Natural killer cell (primary cell): Measurements from ENCODE around the gene SCAF4. TPM values are rescaled to one million over a fixed set of nuclear protein-coding genes. Genes with fewer than 3 reads are reported as not detected.

Source experiments
- ATAC-seq, 3 donors: fragments of 150-1000 bp in 2 of 3; fragments of 200-7000 bp in 1 of 3; cut with Tn5 transposase; 1 replicate in 1 of 3; 2 replicates in 2 of 3; pipeline ENCODE4 v1.10.0; 2021; ENCODE audit warnings: mild to moderate bottlenecking in 2 of 3, moderate library complexity in 2 of 3
- DNase-seq, 2 donors: peaks; one replicate each; pipeline versions ENCODE4 v3.0.0 to v3.0.0-alpha.2; 2013 to 2021; ENCODE audit warnings: mixed read lengths in 1 of 2
- H3K27ac ChIP-seq: one replicate; pipeline ENCODE4 v1.5.1; 2013; ENCODE audit warnings: mild to moderate bottlenecking, low read length
- H3K27me3 ChIP-seq: one replicate; pipeline ENCODE4 v1.6.1; 2013; ENCODE audit warnings: low read length; ENCODE audit not compliant: control insufficient read depth, insufficient read depth
- H3K36me3 ChIP-seq: one replicate; pipeline ENCODE4 v1.6.1; 2013; ENCODE audit warnings: low read length; ENCODE audit not compliant: control insufficient read depth, insufficient read depth
- H3K4me1 ChIP-seq: one replicate; pipeline ENCODE4 v1.6.1; 2013; ENCODE audit warnings: low read length; ENCODE audit not compliant: control insufficient read depth, insufficient read depth
- H3K4me3 ChIP-seq: one replicate; pipeline ENCODE4 v1.5.1; 2013; ENCODE audit warnings: low read length
- H3K9me3 ChIP-seq: one replicate; pipeline ENCODE4 v1.6.1; 2013; ENCODE audit warnings: low read length; ENCODE audit not compliant: control insufficient read depth, insufficient read depth
- H3K27ac Mint-ChIP-seq, 2 donors: one replicate each; pipeline ENCODE4 v1.8.0; 2022; ENCODE audit warnings: mild to moderate bottlenecking in 2 of 2, mixed read lengths in 2 of 2, moderate library complexity in 1 of 2
- H3K27me3 Mint-ChIP-seq, 2 donors: one replicate each; pipeline ENCODE4 v1.8.0; 2022; ENCODE audit warnings: low read depth in 2 of 2, mixed read lengths in 2 of 2
- H3K36me3 Mint-ChIP-seq: one replicate; pipeline ENCODE4 v1.8.0; 2022; ENCODE audit warnings: mixed read lengths
- H3K4me1 Mint-ChIP-seq, 2 donors: one replicate each; pipeline ENCODE4 v1.8.0; 2022; ENCODE audit warnings: mixed read lengths in 2 of 2
- H3K4me3 Mint-ChIP-seq: one replicate; pipeline ENCODE4 v1.8.0; 2022; ENCODE audit warnings: mild to moderate bottlenecking, moderate library complexity, mixed read lengths
- H3K9me3 Mint-ChIP-seq, 2 donors: one replicate each; pipeline ENCODE4 v1.8.0; 2022; ENCODE audit warnings: mixed read lengths in 2 of 2
- CTCF ChIP-seq: fragments of 200-600 bp; IDR thresholded peaks from one replicate; pipeline ENCODE4 v1.8.0; 2022; ENCODE audit warnings: antibody characterized with exemption
- WGBS: methylation state at CpG from one replicate; pipeline ENCODE4 v1.1.7; 2013; ENCODE audit warnings: missing lambda C conversion rate; ENCODE audit not compliant: insufficient coverage; 5-methylcytosine and 5-hydroxymethylcytosine counted together
- intact Hi-C: fragments of 100-400 bp; cut with micrococcal nuclease; formaldehyde crosslinking; loops from one replicate; pipeline ENCODE4 v1.14.2; 2022
- total RNA-seq, 4 donors: library from RNA; stranded (reverse); fragments of 120-200 nt in 1 of 4; gene quantifications; one replicate each; pipeline versions ENCODE4 v1.2.3 to v1.2.4, GENCODE V29; 2013 to 2022

SCAF4 gene
- total RNA-seq, 3 donors from 2014 or later (not counting 1 experiment from before 2014, with no cell fraction given): 93.2 to 109 (median 101) TPM

- TF ChIP-seq CTCF: no peak
- Mint-ChIP-seq H3K9me3 (no peaks in the 10 kb centered on the region), H3K27me3 (no peaks in the 10 kb centered on the region), H3K36me3 (peaks cover 6% of the 10 kb centered on the region), H3K27ac (no peak overlapping the region), H3K4me3 (no peak overlapping the region), H3K4me1 (peaks cover 17 to 20% of the 10 kb centered on the region in 2 donors)
- 100% methylated on average over 1 of the region's 6 CpGs for WGBS
- Histone ChIP-seq H3K4me1 (peaks cover 3% of the 10 kb centered on the region), H3K27ac (no peak overlapping the region), H3K9me3 (no peaks in the 10 kb centered on the region), H3K4me3 (no peak overlapping the region), H3K27me3 (no peaks in the 10 kb centered on the region), H3K36me3 (peaks cover 44% of the 10 kb centered on the region)
- DNase-seq (no peak), ATAC-seq (no peak)
- intact Hi-C loops: no loop called here
Measured at GRCh38 chr21:31670070-31670469, 61.8 kb downstream of the SCAF4 start.

DNA sequence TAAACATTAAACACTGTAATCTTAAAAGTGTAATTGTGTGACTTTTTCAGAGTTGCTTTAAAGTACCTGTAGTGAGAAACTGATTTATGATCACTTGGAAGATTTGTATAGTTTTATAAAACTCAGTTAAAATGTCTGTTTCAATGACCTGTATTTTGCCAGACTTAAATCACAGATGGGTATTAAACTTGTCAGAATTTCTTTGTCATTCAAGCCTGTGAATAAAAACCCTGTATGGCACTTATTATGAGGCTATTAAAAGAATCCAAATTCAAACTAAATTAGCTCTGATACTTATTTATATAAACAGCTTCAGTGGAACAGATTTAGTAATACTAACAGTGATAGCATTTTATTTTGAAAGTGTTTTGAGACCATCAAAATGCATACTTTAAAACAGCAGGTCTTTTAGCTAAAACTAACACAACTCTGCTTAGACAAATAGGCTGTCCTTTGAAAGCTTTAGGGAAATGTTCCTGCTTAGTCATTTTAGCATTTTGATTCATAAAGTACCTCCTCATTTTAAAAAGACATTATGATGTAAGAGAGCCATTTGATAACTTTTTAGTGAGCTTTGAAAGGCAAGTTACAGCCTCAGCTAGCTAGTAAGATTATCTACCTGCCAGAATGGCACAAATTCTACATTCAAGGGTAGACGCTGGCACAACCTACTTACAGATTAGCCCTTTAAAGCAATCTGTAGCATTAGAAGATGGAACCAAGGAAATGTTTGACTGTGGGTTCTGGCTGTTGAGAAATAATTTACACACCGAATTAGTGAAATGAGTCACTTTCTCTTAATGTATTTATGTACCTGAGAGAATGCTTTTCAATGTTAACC is 63.0 kb downstream of the SCAF4 start:
- H3K4me1 Mint-ChIP-seq: peaks cover 23 to 26% of the 10 kb centered on the region in 2 donors
- peaks cover 12% of the 10 kb centered on the region for H3K36me3 Mint-ChIP-seq
- no peak overlapping the region for H3K4me3 Mint-ChIP-seq
- Histone ChIP-seq H3K27me3 (no peaks in the 10 kb centered on the region), H3K4me3 (no peak overlapping the region), H3K9me3 (no peaks in the 10 kb centered on the region), H3K4me1 (peaks cover 3% of the 10 kb centered on the region), H3K36me3 (peaks cover 49% of the 10 kb centered on the region), H3K27ac (no peak overlapping the region)
- no peaks in the 10 kb centered on the region for H3K9me3 Mint-ChIP-seq
- TF ChIP-seq CTCF: no peak
- ATAC-seq: no peak
- intact Hi-C loops: no loop called here
- H3K27me3 Mint-ChIP-seq: no peaks in the 10 kb centered on the region
- no peak for DNase-seq
- peak overlapping the region in 1 of 2 donors; percentile 62 for H3K27ac Mint-ChIP-seq
- WGBS: no CpG with 5 or more reads among the region's 2 CpGs

DNA sequence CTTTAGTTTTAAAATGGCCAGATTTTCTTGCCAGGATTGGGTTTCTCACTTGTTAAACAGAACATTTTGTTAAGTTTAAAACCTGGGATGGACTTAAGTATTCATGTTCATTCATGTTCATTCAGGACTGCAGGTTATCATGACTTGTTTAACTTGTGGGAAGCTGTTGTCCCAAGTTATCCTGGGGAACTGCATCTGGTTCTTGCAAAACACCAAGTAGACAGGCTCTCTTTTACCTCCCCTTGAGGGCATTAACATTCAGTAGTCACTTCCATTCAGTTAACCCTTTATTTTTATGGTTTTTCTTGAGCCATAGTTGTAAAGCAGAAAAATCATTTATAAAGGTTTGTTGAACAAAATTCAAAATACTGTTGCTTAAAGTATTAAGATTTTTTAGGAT is 64.3 kb downstream of the SCAF4 start:
- H3K4me1 Mint-ChIP-seq: peaks cover 21 to 26% of the 10 kb centered on the region in 2 donors
- DNase-seq (no peak), ATAC-seq (no peak)
- H3K9me3 Mint-ChIP-seq: no peaks in the 10 kb centered on the region
- H3K4me3 Mint-ChIP-seq: no peak overlapping the region
- no peaks in the 10 kb centered on the region for H3K9me3 ChIP-seq
- intact Hi-C loops: no loop called here
- peak overlapping the region in 1 of 2 donors; percentile 62 for H3K27ac Mint-ChIP-seq
- peaks cover 49% of the 10 kb centered on the region for H3K36me3 ChIP-seq
- peaks cover 12% of the 10 kb centered on the region for H3K36me3 Mint-ChIP-seq
- H3K27me3 Mint-ChIP-seq: no peaks in the 10 kb centered on the region
- no peaks in the 10 kb centered on the region for H3K27me3 ChIP-seq
- H3K4me1 ChIP-seq: peaks cover 3% of the 10 kb centered on the region
- H3K4me3 ChIP-seq: no peak overlapping the region
- TF ChIP-seq CTCF: no peak
- H3K27ac ChIP-seq: no peak overlapping the region
